ENCODE data around the gene KRABD2.
A peak's percentile ranks its signal among the peaks of the same experiment; 100 is the strongest.

The KRABD2 gene

DNA sequence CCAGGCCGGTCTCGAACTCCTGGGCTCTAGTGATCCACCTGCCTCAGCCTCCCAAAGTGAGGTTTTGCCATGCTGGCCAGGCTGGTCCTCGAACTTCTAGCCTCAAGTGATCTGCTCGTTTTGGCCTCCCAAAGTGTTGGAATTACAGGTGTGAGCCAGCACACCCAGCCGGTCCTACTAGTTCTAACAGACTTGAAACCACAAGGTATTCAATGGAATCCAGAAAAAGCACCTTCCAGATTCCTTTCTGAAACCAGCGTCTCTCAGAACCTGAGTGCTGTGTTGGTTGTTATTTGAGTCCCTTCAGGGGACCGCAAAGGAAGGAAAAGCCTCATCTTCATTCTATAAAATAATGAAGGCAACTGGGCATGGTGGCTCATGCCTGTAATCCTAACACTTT is 4.1 kb downstream of the KRABD2 start:
- Histone ChIP-seq H3K36me3 (peaks cover 0 to 22% of the 10 kb centered on the region in 2 donors), H3K4me3 (no peak overlapping the region), H3K27ac (peak overlapping the region; percentile 43 to 67 (median 54)), H3K4me1 (peaks cover 39 to 40% of the 10 kb centered on the region in 2 donors), H3K27me3 (no peaks in the 10 kb centered on the region), H3K9me3 (no peaks in the 10 kb centered on the region)
- intact Hi-C loops (cut with DNase I; ENCODE audit: low total_unique reads), result no loop called here
- TF ChIP-seq, protein P1, sequence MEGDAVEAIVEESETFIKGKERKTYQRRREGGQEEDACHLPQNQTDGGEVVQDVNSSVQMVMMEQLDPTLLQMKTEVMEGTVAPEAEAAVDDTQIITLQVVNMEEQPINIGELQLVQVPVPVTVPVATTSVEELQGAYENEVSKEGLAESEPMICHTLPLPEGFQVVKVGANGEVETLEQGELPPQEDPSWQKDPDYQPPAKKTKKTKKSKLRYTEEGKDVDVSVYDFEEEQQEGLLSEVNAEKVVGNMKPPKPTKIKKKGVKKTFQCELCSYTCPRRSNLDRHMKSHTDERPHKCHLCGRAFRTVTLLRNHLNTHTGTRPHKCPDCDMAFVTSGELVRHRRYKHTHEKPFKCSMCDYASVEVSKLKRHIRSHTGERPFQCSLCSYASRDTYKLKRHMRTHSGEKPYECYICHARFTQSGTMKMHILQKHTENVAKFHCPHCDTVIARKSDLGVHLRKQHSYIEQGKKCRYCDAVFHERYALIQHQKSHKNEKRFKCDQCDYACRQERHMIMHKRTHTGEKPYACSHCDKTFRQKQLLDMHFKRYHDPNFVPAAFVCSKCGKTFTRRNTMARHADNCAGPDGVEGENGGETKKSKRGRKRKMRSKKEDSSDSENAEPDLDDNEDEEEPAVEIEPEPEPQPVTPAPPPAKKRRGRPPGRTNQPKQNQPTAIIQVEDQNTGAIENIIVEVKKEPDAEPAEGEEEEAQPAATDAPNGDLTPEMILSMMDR (IDR thresholded peaks at IDR 0.05 in 4 of 5, conservative IDR thresholded peaks at IDR 0.05 in 1 of 5), result no peak
- no peak for TF ChIP-seq POLR2A (IDR thresholded peaks at IDR 0.05)
- ATAC-seq, result no peak
- DNase-seq, result no peak
- in situ Hi-C loops (cut with MboI; ENCODE audit: low sequenced_read_pairs in 4 of 4), result no loop called here

DNA sequence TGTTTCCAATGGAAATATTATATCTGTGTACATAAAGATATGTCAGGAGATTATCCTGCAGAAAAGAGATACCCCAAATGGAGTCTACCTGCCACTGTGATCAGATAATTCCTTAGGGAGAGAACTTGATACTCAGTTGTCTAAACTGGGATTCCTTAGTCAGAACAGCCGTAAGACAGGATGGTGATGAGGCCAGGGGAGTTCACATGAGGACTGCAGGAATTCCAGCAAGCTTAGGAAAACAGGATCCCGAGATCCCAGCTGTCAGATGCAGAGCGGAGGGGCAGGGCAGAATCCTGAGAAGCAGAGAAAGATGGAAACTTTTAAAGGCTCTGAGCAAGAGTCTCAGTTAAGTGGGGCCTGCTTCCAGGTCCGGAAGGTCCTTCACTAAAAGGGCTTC is 4.7 kb downstream of the KRABD2 start:
- no peaks in the 10 kb centered on the region for H3K9me3 ChIP-seq
- TF ChIP-seq, protein P1 (IDR thresholded peaks at IDR 0.05 in 4 of 5, conservative IDR thresholded peaks at IDR 0.05 in 1 of 5), result no peak
- no peak for TF ChIP-seq POLR2A (IDR thresholded peaks at IDR 0.05)
- peak overlapping the region; percentile 43 to 67 (median 54) for H3K27ac ChIP-seq
- H3K4me1 ChIP-seq, result peaks cover 34% of the 10 kb centered on the region in 2 donors
- no peak for DNase-seq
- H3K36me3 ChIP-seq, result peaks cover 0 to 17% of the 10 kb centered on the region in 2 donors
- intact Hi-C loops (cut with DNase I; ENCODE audit: low total_unique reads) (no loop called here), in situ Hi-C loops (cut with MboI; ENCODE audit: low sequenced_read_pairs in 4 of 4) (no loop called here)
- H3K27me3 ChIP-seq, result no peaks in the 10 kb centered on the region
- peak; percentile 16 to 23 for ATAC-seq
- H3K4me3 ChIP-seq, result no peak overlapping the region

GRCh38 chr17:8369944-8370343 is 6.6 kb downstream of the KRABD2 start:
- DNase-seq (no peak), ATAC-seq (no peak)
- in situ Hi-C loops (cut with MboI; ENCODE audit: low sequenced_read_pairs in 4 of 4) (no loop called here), intact Hi-C loops (cut with DNase I; ENCODE audit: low total_unique reads) (no loop called here)
- H3K9me3 ChIP-seq, result no peaks in the 10 kb centered on the region
- TF ChIP-seq POLR2A (IDR thresholded peaks at IDR 0.05), result no peak
- TF ChIP-seq, protein P1 (IDR thresholded peaks at IDR 0.05 in 4 of 5, conservative IDR thresholded peaks at IDR 0.05 in 1 of 5), result no peak
- no peaks in the 10 kb centered on the region for H3K27me3 ChIP-seq
- H3K27ac ChIP-seq, result peak overlapping the region in 1 of 4 donors; percentile 60
- H3K36me3 ChIP-seq, result peaks cover 0 to 17% of the 10 kb centered on the region in 2 donors
- H3K4me3 ChIP-seq, result no peak overlapping the region
- peaks cover 27 to 32% of the 10 kb centered on the region in 2 donors for H3K4me1 ChIP-seq

- Histone ChIP-seq H3K9me3 (no peaks in the 10 kb centered on the region), H3K27me3 (no peaks in the 10 kb centered on the region), H3K27ac (peak overlapping the region in 2 of 4 donors; percentile 8 to 47), H3K4me3 (no peak overlapping the region), H3K4me1 (peaks cover 28 to 34% of the 10 kb centered on the region in 2 donors), H3K36me3 (peaks cover 0 to 17% of the 10 kb centered on the region in 2 donors)
- ATAC-seq, result no peak
- in situ Hi-C loops (cut with MboI; ENCODE audit: low sequenced_read_pairs in 4 of 4), result no loop called here
- DNase-seq, result no peak
- intact Hi-C loops (cut with DNase I; ENCODE audit: low total_unique reads), result no loop called here
- TF ChIP-seq, protein P1 (IDR thresholded peaks at IDR 0.05 in 4 of 5, conservative IDR thresholded peaks at IDR 0.05 in 1 of 5), result no peak
- TF ChIP-seq POLR2A (IDR thresholded peaks at IDR 0.05), result no peak
Observed at GRCh38 chr17:8368193-8368592, 8.3 kb downstream of the KRABD2 start.

- intact Hi-C loops (cut with DNase I; ENCODE audit: low total_unique reads), result no loop called here
- ATAC-seq, result peak in 1 of 2 donors; percentile 28
Observed at GRCh38 chr17:8366231-8366630, 10.3 kb downstream of the KRABD2 start.

More at GRCh38 chr17:8366231-8366630, 10.3 kb downstream of the KRABD2 start:
- Histone ChIP-seq H3K4me3 (no peak overlapping the region), H3K4me1 (peaks cover 29% of the 10 kb centered on the region in 2 donors), H3K27ac (peak overlapping the region; percentile 44 to 66 (median 58)), H3K9me3 (no peaks in the 10 kb centered on the region), H3K27me3 (no peaks in the 10 kb centered on the region), H3K36me3 (peaks cover 0 to 17% of the 10 kb centered on the region in 2 donors)
- DNase-seq, result no peak
- in situ Hi-C loops (cut with MboI; ENCODE audit: low sequenced_read_pairs in 4 of 4), result no loop called here
- TF ChIP-seq, protein P1 (IDR thresholded peaks at IDR 0.05 in 4 of 5, conservative IDR thresholded peaks at IDR 0.05 in 1 of 5), result no peak
- TF ChIP-seq POLR2A (IDR thresholded peaks at IDR 0.05), result no peak

Measured in gastrocnemius medialis (tissue), 4 donors.